NCI-H2081 treated with DMSO at 0.1 percent for 48 hours (cell line): Measurements from ENCODE around the gene PLEKHN1.
"Not testable (repeated sequence)": the region's sequence is repeated elsewhere in the genome, so short reads cannot be mapped to it uniquely, and the experiment has no call there.

Experiments used
- DNase-seq: peaks from one replicate; lab custom pipeline; 2025; lab: John Stamatoyannopoulos, UW

The PLEKHN1 gene

DNA sequence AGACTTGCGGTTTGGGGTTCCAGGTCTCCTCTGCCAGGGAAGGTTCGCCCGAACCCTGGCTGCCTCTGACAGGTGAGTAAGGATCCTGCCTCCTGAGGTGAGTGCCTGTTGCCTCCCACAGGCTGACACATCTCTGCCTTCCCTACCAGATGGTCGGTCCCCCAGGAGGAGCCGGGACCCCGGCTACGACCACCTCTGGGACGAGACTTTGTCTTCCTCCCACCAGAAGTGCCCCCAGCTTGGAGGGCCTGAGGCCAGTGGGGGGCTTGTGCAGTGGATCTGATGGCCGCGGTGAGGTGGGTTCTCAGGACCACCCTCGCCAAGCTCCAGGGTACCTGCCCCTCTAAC lies 8.0 kb downstream of the PLEKHN1 start:
- no peak for DNase-seq

GRCh38 chr1:974687-975328 lies 8.5 kb downstream of the PLEKHN1 start:
- DNase-seq: no peak

DNA sequence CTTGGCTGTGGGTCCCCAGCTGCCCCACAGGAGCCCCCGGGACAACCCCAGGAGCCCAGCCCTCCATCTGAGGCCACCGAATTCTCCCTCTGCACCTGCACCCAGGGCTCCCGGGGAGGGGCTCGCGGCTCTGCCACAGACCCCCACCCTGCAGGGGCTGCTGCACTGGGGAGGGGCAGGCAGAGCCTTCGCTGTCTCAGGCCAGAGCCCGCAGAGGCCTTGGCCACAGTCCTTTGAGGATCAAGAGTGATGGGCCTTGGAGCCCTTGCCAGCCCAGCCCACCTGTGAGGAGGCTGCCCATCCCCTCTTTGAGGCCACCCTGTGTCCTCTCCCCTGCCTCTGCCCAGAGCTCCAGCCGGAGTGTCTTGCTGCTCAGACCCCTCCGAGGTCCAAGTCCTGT lies 9.1 kb downstream of the PLEKHN1 start:
- no peak for DNase-seq

DNA sequence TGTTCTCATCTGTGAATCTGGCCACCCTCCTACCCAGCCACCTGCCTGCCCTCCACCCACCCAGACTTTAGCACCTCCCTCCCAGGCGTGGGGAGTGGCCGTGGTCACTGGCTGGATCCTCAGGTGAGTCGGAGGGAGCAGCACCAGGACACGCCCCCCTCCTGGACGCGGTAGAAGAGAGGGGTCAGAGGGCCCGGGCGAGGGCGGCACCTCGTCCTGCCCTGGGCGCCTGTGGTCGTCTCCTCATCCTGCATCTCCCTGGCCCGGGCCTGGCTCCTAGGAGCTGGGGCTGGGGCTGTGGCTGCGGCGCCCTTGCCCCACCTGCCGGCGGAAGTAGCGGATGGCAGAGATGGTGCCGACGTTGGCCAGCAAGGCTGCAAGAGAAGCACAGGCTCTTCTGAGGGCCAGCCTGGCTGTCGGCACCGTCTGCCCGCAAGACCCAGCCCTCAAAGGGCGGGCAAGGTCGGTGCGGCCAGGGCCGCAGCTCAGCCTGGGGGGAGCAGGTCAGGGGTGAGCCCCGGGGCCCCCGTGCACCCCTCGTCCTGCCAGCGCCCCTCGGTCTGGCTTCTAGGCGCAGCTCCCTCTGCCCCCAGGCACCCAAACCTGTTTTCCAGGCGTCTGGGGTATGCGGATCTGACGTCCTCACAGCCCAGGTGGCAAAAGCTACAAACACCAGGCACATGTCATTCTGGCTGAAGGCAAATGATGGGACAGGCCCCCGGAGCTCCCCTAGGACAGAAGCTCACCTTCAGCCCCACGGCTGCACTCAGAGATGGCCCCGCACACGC lies 9.8 kb downstream of the PLEKHN1 start:
- DNase-seq: no peak

DNA sequence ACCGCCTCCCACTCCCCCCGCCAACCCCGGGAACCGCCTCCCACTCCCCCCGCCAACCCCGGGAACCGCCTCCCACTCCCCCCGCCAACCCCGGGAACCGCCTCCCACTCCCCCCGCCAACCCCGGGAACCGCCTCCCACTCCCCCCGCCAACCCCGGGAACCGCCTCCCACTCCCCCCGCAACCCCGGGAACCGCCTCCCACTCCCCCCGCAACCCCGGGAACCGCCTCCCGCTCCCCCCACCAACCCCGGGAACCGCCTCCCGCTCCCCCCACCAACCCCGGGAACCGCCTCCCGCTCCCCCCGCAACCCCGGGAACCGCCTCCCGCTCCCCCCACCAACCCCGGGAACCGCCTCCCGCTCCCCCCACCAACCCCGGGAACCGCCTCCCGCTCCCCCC lies 10.5 kb downstream of the PLEKHN1 start:
- not testable (repeated sequence) for DNase-seq

- DNase-seq: no peak
Measured at GRCh38 chr1:978069-978834, 12.0 kb downstream of the PLEKHN1 start.

GRCh38 chr1:978835-979743 lies 12.8 kb downstream of the PLEKHN1 start:
- DNase-seq: no peak

GRCh38 chr1:979744-980072 lies 13.4 kb downstream of the PLEKHN1 start:
- no peak for DNase-seq

- DNase-seq: no peak
Measured at GRCh38 chr1:980137-980571, 13.9 kb downstream of the PLEKHN1 start.

- no peak for DNase-seq
Measured at GRCh38 chr1:980602-981395, 14.5 kb downstream of the PLEKHN1 start.

- no peak for DNase-seq
Measured at GRCh38 chr1:981491-981954, 15.2 kb downstream of the PLEKHN1 start.

DNA sequence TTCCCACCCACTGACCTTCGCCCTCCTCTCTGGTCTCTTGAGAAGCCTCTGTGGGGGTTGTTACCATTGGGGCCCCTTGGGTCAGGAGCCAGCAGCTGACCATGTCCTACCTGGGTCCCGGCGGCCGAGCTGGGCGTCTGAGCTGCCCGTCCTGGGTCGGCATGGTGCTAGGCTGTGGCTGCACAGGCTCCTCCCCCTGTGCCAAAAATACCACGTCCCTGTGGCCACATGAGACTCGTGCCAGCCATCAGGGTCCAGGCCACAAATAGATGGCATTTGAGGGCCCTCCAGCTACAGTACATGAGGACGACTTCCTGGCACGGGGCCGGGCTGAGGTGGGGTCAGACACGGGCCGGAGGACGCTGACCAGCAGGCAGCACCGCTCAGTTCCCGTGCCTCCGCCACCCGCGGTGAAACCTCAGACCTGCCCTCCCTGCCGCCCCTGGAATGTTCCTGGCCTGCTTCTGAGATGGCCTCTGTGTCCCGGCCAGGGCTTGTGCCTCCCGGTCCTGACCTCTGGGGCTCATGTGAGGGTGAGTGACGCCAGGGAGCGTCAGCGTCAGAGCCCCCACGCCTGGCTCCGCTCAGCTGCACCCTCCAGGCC lies 15.8 kb downstream of the PLEKHN1 start, which contains the start of gene PERM1:
PERM1 (minus strand) TSS at position 139 of the 604 bp plus-strand sequence. CDS start 1,064 bp downstream, outside the sequence.
- DNase-seq: no peak

DNA sequence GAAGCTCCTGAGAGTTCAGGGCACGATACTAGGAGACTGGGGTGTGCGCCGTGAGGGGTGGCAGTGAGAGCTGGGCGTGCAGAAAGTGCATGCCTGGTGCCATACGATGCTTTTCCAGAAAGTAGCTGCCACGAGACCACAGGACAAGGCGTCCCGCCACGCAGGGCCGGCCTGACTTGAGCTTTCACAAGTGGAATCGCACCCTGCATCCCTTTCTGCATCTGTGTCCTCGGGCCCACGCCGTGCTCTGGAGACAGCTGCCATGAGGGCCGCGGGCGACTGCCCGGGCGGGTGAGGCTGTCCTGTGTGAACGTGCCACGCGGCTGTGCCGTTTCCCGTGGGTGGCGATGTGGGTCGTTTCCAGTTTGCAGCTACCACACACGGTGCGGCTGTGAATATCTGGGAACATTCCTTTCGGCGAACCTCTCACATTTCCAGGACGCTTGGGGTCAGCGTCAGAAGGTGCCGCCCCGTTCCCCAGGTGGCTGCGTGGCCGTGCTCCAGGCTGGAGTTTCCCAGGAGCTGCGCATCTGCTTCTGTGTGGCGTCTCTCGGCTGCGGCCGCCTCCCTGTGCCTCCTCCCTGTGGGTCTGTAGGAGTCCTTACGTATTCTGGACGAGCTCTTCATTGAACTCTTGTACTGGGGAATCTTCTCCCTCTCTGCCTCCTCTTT lies 16.6 kb downstream of the PLEKHN1 start:
- no peak for DNase-seq

- DNase-seq: no peak
Measured at GRCh38 chr1:983798-984475, 17.7 kb downstream of the PLEKHN1 start.

DNA sequence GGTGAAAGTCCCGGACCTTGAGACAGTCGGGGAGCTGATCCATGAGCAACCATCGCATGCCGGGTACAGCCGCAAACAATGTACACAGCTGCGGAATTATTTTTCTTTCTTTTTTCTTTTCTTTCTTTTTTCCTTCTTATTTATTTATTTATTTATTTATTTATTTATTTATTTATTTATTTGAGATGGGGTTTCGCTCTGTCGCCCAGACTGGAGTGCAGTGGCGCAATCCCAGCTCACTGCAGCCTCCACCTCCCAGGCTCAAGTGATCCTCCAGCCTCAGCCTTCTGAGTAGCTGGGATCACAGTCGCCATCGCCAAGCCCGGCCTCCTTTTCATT lies 18.2 kb downstream of the PLEKHN1 start:
- DNase-seq: no peak

DNA sequence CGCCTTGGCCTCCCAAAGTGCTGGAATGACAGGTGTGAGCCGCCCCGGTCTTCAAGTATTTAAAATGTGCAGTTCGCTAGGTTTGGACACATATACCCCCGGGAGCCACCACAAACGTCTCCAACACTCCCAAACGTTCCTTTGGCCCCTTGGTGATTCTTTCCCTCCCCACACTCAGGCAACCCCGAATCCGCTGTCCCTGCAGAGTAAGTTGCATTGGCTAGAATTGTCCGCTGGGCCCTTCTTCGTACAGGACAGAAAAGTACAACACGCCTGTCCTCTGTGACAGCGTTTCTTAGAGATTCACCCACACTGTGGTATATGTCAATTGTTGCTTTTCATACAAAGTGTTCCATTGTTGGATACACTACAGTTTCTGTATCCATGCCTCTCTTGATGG lies 18.8 kb downstream of the PLEKHN1 start:
- DNase-seq: no peak

DNA sequence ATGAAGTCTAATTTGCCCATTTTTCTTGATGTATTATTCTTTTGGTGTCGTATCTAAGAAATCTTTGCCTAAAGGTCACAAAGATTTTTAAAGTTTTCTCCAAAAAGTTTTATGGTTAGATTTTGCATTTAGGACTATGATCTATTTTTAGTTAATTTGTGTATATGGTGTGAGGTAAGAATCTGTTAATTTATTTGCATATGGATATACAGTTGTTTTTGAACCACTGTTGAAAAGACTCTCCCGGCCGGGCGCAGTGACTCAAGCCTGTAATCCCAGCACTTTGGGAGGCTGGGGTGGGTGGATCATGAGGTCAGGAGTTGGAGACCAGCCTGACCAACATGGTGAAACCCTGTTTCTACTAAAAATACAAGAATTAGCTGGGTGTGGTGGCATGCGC lies 21.8 kb downstream of the PLEKHN1 start:
- DNase-seq: not testable (repeated sequence)

- not testable (repeated sequence) for DNase-seq
Measured at GRCh38 chr1:991275-991674, 25.0 kb downstream of the PLEKHN1 start.

DNA sequence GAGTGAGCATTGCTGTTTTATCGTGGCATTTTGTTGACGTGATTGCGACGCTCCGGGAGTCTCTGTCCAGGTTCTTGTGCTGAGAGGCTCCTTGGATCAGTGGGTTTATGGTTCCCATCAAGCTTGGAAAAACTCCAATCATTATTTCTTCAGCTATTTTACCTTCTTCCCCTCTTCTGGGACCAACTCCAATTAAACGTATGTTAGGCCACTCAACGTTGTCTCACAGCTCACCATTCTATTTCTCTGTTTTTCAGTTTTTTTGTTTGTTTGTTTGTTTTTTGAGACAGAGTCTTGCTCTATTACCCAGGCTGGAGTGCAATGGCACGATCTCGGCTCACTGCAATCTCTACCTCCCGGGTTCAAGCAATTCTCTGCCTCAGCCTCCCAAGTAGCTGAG lies 25.6 kb downstream of the PLEKHN1 start:
- DNase-seq: no peak

- DNase-seq: no peak
Measured at GRCh38 chr1:992362-992761, 26.1 kb downstream of the PLEKHN1 start.
